HG03460 (cell line): ENCODE data around the gene NDRG2.

Experiments
- ATAC-seq: cut with Tn5 transposase; IDR thresholded peaks from one replicate; pipeline ENCODE4 v1.9.1; 2021; ENCODE audit not compliant: unreplicated experiment

Gene NDRG2

DNA sequence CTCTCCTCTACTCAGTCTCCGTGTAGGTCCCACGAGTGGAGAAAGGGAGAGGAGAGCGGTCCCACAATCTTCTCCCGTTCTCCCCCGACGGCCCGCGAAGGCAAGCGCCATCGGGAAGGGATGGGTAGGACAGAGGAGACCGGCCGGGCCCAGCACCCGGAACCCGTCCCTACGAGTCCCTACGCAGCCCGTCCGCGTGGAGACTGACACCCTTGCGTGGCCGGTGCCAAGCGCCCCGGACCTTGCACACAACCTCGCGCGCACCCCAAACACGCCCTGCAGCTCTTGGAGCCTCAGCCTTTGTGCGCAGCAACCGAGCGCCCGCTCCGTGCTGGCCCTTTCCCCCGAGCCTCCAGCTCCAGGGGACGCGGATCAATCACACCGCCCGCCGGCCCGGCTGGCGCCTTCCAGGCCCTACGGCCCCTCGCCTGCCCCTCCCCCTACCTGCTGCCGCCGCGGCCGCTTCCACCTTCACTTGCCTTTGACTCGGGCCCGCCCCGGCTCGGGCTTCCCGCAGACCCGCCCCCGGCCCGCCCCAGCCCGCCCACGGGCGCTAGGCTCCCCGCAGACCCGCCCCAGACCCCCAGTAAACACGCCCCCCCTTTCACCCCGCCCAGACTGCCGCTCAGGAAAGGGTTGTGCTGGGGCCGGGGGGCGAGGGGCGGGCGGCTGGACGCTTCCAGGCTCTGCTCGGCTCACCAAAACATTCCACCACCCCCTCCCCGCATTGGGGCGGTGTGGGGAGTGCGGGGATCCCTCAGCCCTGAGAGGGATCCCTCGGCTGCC is at the start of gene NDRG2:
TSS of gene NDRG2 (minus strand) at position 477 of the 786 bp plus-strand sequence. CDS start 1,746 bp downstream, outside the sequence.
- no peak for ATAC-seq

DNA sequence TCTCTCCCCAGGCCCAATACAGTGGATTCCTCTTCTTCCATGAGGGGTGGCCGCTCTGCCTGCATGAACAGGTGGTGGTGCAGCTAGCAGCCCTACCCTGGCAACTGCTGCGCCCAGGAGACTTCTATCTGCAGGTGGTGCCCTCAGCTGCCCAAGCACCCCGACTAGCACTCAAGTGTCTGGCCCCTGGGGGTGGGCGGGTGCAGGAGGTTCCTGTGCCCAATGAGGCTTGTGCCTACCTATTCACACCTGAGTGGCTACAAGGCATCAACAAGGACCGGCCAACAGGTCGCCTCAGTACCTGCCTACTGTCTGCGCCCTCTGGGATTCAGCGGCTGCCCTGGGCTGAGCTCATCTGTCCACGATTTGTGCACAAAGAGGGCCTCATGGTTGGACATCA is 49.1 kb upstream of the NDRG2 start:
- ATAC-seq = no peak

DNA sequence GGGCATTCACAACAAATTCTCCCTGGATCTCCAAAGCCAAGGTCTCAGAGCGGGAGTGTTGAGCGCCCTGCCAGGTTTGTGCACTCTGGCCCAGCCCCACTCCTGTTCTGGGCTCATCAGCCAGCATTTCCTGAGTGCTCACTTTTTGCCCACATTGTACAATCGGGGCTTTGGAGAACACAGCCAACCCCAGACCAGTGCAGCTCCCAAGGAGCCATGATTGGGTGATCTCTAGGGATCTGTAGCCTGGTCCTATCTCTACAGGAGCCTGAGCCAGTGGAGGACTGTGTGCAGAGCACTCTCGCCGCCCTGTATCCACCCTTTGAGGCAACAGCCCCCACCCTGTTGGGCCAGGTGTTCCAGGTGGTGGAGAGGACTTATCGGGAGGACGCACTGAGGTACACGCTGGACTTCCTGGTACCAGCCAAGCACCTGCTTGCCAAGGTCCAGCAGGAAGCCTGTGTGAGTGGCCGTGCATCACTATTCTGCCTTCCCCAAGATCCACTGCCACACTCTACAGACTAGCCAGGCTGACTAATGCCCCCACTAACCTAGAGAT is 48.0 kb upstream of the NDRG2 start:
- no peak for ATAC-seq

DNA sequence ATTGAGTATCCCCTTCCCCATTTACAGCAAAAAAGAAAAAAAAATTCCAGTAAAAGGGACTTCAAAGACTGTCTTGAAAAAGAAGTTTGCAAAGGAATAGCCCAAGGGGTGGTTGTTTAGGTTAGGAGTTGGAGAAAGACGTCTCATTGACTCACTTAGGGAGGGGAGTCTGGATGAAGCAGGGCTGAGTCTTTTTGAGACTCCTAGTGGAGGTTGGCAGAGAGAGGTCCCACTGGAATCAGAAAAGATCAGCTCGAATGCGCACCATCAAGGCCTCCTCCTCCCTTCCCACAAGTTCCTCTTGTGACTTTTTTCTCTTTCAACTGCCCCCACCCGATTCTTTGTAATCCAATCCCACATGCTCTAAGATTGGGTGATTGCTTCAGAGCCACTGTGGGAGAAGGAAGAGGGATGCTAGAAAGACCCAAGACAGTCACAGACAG is 47.2 kb upstream of the NDRG2 start:
- ATAC-seq = no peak

DNA sequence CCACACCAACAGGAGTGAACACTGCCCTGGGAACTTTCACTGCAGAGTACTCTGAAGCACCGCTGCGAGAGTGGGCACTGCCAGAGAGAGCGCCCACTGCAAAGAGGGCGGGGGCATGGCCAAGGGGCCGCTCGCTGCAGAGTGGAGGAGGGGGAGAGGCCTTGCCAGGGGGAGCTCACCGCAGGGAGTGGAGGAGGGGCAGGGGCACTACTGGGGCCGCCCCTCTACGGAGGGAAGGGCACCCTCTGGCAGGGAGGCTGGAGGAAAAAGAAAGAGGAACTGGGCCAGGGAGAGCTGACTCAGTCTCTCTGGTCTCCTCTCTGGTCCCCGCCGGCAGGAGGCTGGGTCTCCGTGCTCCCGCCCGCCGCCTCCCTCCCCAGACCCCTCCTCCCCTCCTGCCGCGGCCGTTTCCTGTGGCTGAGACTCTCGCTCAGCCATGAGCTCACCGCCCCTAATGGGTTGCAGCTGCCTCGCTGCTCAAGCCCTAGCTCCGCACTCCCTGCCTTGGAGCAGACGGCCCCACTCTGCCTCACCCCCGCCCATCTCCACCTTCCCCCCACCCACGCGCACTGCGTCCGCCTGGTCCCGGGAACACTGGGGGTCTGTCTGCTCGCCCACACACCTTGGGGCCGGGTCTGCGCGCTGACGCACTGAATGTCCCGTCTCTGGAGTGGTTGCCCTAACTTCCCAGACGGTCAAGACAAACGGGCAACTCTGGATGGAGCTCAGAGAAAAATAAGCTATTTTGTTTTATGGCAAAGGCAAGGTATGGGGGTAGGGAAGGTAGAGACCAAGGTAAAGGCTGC is 46.6 kb upstream of the NDRG2 start:
- peak; percentile 67 for ATAC-seq

DNA sequence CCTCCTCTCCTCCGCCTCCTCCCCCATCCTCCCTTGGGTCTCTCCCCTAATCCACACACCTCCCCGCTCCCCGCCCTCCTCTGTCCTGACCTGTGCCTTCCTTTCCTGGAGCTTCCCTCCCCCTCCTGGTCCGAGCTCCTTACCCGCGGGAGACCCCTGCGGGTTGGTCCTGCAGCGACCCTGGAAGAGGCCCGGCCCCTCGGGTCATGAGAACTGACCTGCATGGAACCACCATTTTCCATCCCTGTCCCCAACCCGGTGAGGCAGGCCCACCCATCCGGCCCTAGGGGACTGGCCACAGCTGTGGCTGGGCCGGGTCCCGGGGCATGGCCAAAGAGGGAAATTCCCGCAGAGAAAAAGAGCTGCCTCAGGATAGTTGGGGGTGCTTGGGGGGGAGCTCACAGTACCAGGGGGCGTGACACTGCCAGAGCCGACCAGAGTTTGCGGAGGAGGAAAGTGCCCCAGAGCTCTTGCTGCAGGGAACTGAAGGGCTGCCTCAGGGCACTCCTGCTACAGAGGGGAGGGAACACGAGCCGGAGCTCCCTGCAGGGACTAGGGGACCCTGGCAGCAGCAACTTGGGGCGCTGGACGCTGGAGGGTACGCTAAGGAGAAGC is 45.9 kb upstream of the NDRG2 start:
- peak; percentile 20 for ATAC-seq

DNA sequence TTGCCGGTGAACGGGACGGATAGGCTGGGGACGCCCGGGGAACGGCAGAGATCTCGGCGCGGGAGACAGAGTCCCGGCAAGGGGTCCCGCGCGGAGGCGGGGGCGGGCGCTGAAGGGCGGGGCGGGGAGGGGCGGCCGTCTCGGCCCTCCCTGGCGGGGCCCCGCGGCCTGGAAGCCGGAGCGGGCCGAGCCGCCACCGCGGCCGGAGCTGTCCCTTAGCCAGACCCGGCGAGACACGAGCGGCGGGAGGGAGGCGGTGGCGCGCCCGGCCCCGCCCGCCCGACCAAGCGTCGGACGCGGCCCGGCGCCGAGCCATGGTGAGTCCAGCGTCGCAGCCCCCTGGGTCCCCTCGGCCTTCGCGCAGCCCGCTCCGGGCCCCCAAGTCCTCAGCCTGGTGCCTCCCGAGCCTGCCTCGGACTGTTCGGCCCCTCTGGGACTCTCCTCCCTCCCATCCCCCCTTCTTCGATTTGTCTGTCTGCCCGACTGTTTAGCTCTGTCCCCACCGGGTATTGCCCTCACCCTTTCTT is 45.3 kb upstream of the NDRG2 start, which contains the start of gene ARHGEF40:
TSS of gene ARHGEF40 (plus strand) at position 222 of the 527 bp plus-strand sequence. CDS start at position 315, 93 bp downstream.
- no peak for ATAC-seq

DNA sequence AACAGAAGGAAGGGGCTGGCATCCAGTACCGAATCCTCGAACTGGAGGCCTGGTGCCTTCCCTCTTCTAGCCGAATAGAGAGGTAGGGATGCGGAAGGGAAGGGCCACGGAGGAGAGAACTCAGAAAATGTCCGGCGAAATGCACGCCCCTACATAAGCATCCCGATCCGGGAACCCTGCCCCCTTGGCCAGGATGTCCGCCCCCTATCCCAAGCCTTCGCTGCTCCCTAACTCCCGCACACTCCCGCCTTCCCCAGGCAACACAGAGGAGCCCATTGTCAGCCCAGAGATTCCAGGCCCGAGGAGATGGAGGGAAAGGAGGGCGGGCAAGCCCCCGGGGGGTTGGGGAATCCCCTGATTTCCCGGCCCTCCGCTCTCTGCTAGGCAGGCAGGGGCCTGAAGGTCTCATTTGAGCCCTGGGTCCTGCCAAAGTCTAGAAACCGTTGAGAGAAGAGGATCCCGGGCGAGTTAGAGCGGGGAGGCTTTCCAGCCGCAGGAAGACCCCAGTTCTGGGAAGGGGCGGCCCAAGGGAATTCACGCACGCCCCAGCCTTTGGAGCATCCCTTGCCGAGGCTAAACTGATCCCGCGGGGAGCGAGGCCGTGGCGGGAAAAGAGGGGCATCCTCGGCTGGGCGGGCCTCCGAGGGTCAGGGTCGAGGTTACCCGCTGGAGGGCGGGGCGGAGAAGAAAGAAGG is 44.7 kb upstream of the NDRG2 start:
- ATAC-seq = no peak

DNA sequence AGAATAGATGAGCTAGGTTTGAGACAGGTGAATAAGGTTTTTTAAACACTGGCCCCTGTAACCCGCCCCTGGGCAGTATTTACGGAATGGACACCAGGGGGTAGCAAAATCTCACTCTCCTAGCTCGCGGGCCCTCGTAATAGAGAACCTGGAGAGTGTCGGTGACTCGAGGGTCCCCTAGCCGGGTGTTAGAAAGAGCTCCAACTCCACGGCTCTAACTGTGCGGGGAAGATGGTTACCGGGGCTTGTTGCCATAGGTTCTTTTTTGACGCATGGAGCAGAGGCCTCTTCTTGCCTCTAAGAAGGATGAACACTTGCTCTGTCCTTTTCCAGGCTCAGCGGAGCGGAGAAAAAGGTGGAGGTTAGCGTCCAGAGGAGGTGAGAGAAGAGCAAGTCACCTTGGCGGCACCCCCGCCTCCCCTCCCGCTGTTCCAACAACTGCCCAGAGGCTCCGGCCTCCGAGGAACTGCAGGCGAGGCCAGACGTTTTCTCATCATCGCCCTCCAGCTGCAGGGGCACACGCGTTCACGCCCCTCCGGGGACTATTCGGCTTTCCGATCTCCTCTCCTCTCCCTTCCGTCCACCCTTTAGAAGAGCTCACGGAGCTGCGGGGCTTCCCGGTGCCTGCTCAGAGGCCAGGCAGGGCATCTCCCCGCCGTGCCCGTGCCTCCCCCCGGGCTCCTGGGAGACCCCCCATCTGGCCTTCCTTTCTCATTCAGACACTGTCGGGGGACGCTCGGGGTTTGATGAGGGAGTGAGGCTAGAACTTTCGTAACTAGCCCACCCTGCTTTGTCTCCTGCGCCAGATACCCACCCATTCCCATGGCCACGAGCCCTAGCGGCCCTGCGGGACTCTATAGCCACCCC is 43.9 kb upstream of the NDRG2 start:
- no peak for ATAC-seq

DNA sequence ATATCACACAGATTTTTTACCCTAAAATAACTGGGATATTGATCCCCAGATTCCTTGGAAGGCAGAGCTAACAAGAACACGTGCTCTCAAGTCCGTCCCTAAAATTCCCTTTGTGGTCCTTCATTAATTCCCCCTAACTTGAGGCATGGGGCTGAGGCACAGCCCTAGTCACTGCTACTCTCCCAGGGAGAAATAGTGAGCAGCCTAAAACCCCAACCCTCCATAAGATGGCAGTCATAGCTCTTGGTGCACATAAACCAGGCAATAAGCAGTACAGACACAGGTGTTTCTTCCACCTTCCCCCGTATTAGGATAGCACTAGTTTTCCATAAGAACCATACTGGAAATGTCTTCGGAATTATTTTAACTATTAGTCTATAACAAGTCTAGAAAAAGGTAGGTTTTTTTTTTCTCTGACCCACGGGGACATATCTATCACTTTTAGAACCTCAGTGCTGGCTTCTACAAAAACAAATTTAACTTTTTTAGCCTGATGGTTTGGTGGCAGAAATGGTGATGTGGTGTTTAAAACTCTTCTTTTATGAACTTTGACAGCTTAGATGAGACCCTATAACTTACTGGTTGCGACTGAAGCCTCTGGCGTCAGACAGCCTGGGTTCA is 42.1 kb upstream of the NDRG2 start:
- no peak for ATAC-seq

DNA sequence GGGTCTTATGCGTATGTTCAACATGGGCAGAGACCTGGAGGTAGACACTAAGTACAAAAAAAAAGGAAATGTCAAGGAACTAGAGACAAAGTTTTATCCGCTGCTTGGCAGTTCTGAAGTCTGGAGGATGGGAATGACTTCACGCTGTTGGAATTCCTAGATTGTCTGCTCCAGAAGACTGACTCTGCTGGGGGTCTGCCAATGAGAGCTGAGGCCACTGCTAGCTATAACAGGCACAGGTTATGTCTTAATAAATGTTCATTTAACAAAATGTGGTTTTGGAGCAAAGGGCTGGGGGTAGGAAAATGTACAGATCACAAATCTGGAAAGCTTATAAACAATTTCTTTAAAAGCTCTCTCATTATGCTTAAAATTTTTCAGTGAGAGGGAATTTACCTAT is 38.6 kb upstream of the NDRG2 start:
- no peak for ATAC-seq

DNA sequence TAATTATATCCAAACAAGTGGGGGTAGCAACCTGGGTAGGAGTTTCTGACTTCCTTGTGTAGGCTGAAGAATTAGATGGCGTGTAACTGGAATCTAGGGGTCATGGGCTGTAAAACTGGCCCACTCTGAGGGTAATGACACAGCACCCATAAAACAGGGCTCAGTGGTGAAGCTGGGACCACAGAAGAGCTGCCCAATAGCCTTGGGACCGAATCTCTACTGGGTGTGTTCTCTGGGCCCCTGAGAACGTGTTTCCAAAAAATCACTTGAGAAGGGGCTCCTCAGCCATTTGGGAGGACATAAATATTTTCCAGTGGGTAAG is 36.4 kb upstream of the NDRG2 start:
- no peak for ATAC-seq

DNA sequence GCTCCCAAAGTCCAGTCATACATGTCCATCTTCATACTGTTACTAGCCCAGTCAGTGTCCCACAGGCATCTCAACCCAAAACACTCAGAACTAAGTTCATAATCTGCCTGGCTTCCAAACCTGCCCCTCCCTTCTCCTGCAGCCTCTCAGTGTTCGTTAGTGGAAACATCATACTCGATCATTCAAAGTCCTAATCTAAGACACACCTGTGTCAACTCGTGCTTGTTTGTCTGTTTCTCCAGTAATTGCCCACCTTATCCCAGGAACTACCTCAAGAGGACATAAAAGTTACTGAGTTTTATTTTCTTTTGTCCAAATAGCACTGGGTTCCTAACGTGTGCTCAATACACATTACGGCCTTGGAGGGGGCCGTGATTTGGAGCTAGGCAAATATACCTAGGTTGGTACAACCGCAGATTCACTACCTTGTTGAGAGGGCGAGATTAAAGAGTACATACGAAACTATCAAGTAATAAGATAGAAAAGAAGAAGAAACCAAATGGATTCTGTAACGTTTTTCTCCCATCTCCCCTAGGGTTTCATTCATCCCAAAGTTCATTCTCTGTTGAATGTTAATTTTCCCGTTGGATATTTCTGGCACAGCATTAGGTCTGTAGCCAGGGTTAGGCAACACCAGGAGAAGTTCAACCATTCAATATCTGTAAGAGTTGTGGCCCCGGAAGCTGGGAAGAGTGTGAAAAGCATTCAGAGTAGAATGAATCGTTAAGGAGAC is 35.9 kb upstream of the NDRG2 start:
- ATAC-seq = no peak

DNA sequence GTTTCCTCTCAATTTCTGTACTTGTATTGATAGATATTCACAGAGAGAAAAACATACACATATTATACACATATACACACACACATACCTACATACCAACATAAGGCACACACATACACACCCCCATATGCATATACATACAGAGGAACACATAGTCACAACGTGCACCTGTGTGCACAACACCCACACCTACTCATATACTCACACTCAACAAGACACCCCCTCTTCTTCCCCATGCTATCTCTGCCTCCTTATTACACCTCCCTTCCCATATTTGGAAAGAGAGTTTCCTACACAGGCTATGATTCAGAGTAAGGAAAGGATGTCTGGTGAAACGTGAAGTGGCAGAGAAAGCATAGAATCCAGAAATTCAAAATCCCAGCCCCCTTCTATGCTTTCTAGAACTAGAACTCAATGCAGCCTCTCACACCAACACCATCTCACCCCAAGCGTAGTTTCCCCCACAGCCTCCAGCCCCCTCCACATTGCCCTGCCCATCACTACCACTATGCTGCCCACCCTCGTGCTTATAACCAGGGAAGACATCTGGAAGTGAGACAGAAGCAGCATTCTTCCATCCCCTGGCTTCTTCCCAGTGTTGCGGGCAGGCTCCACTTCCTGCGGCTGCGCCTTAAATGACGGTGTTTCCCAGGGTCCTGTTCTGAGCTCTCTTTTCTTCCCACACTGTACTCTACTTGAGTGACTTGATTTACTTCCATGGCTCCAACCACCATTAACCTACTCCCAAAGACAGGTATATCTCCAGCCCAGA is 35.2 kb upstream of the NDRG2 start:
- no peak for ATAC-seq

DNA sequence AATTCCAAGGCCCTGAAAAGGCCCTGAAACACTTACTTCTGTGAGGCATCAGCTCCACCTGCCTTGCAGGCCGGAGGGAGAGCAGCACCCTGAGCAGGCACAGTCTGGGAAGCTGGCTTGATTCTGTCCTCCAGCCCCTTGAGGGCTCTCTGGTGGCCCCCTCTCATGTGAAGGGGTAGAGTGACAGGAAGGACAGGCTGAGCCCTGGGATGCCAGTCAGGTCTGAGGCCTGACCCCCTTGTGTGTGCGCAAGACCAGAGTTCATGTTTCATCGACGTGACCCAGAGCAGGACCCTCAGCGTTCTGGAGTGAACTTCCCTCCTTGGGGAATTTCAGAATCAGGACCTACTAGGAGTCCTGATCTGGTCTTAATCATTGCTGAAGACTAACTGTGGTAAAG is 34.0 kb upstream of the NDRG2 start:
- no peak for ATAC-seq

DNA sequence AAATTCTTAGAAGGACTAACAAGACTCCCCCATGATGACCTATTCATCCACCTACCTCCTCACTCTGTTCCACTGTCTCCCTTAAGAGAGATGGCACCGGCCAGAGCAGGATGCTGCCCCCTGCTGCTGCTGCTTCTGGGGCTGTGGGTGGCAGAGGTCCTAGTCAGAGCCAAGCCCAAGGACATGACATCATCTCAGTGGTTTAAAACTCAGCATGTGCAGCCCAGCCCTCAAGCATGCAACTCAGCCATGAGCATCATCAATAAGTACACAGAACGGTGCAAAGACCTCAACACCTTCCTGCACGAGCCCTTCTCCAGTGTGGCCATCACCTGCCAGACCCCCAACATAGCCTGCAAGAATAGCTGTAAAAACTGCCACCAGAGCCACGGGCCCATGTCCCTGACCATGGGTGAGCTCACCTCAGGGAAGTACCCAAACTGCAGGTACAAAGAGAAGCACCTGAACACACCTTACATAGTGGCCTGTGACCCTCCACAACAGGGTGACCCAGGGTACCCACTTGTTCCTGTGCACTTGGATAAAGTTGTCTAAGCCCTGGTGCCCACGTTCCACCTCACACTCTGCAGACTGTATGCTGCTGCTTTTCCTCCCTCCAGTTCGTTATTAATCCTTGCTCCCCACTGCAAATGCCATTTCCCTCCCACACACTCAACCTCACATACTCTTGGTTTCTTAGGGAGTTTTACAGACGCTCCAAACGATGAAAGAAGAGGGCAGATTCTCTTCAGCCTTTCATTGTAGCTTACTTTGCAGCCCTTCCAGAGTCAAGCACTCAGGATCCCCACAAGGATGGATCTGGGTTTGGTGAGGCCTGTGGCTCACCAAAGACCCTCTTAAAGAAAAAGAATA is 33.2 kb upstream of the NDRG2 start, which contains the start of gene RNASE8:
TSS of gene RNASE8 (plus strand) at position 20 of the 873 bp plus-strand sequence. CDS start at position 91, 71 bp downstream.
- ATAC-seq = no peak
